Measurements from ENCODE around the gene CNKSR1.
A peak's percentile ranks its signal among the peaks of the same experiment; 100 is the strongest.

Gene CNKSR1

GRCh38 chr1:26158271-26158907, 18.9 kb upstream of the CNKSR1 start:
- Histone ChIP-seq H3K36me3 (replicated peaks; ENCODE audit: insufficient read depth, low read length) (no peaks in the 10 kb centered on the region), H3K9ac (ENCODE audit: low read length) (no peak overlapping the region), H3F3A (ENCODE audit: insufficient read depth, low read length) (no peaks in the 10 kb centered on the region), H3K4me3 (ENCODE audit: low read length) (no peak overlapping the region), H3K4me2 (ENCODE audit: low read depth, low read length) (no peak overlapping the region), H3K27me3 (replicated peaks; ENCODE audit: insufficient read depth, low read length) (peaks cover 22% of the 10 kb centered on the region), H3K4me1 (ENCODE audit: low read length) (peaks cover 5% of the 10 kb centered on the region; the same call in 1 of the 2 replicates), H3K27ac (ENCODE audit: low read length) (no peak overlapping the region), H2AFZ (ENCODE audit: low read length) (no peak overlapping the region), H3K79me2 (ENCODE audit: low read length) (no peaks in the 10 kb centered on the region), H3K9me2 (replicated peaks; ENCODE audit: insufficient read depth, low read length) (no peaks in the 10 kb centered on the region), H4K20me1 (ENCODE audit: insufficient read depth, low read length) (no peaks in the 10 kb centered on the region), H3K9me3 (replicated peaks; ENCODE audit: insufficient read depth, low read length) (no peaks in the 10 kb centered on the region)
- no peak for DNase-seq
- TF ChIP-seq EZH2phosphoT487 (IDR thresholded peaks at IDR 0.05; ENCODE audit: low read length) (no peak), EZH2 (optimal IDR thresholded peaks at IDR 0.05; ENCODE audit: low read depth, low read length) (no peak), CTCF (IDR thresholded peaks at IDR 0.05; ENCODE audit: low read length) (no peak)

GRCh38 chr1:26158908-26159742, 18.2 kb upstream of the CNKSR1 start, which contains the start of gene FAM110D:
FAM110D (plus strand) TSS chr1:26159079; CDS start chr1:26161292, 2,213 bp downstream.
- no peak for TF ChIP-seq EZH2 (optimal IDR thresholded peaks at IDR 0.05; ENCODE audit: low read depth, low read length)
- TF ChIP-seq EZH2phosphoT487 (IDR thresholded peaks at IDR 0.05; ENCODE audit: low read length), result no peak
- H3K9me3 ChIP-seq (replicated peaks; ENCODE audit: insufficient read depth, low read length), result no peaks in the 10 kb centered on the region
- H3K9me2 ChIP-seq (replicated peaks; ENCODE audit: insufficient read depth, low read length), result no peaks in the 10 kb centered on the region
- H3K4me2 ChIP-seq (ENCODE audit: low read depth, low read length), result no peak within 1 kb of the TSS
- H3K9ac ChIP-seq (ENCODE audit: low read length), result no peak within 1 kb of the TSS
- H3K4me1 ChIP-seq (ENCODE audit: low read length), result peaks cover 5% of the 10 kb centered on the region; the same call in 1 of the 2 replicates
- no peak within 1 kb of the TSS for H2AFZ ChIP-seq (ENCODE audit: low read length)
- no peak within 1 kb of the TSS for H3K4me3 ChIP-seq (ENCODE audit: low read length)
- no peak for DNase-seq
- H3F3A ChIP-seq (ENCODE audit: insufficient read depth, low read length), result no peaks in the 10 kb centered on the region
- H3K79me2 ChIP-seq (ENCODE audit: low read length), result no peaks in the 10 kb centered on the region
- H3K36me3 ChIP-seq (replicated peaks; ENCODE audit: insufficient read depth, low read length), result no peaks in the 10 kb centered on the region
- no peaks in the 10 kb centered on the region for H4K20me1 ChIP-seq (ENCODE audit: insufficient read depth, low read length)
- H3K27me3 ChIP-seq (replicated peaks; ENCODE audit: insufficient read depth, low read length), result peaks cover 27% of the 10 kb centered on the region
- H3K27ac ChIP-seq (ENCODE audit: low read length), result no peak within 1 kb of the TSS

- Histone ChIP-seq H3K9me2 (replicated peaks; ENCODE audit: insufficient read depth, low read length) (no peaks in the 10 kb centered on the region), H4K20me1 (ENCODE audit: insufficient read depth, low read length) (no peaks in the 10 kb centered on the region), H2AFZ (ENCODE audit: low read length) (no peak overlapping the region), H3K9me3 (replicated peaks; ENCODE audit: insufficient read depth, low read length) (no peaks in the 10 kb centered on the region), H3K4me3 (ENCODE audit: low read length) (no peak overlapping the region), H3F3A (ENCODE audit: insufficient read depth, low read length) (no peaks in the 10 kb centered on the region), H3K79me2 (ENCODE audit: low read length) (no peaks in the 10 kb centered on the region), H3K4me1 (ENCODE audit: low read length) (peaks cover 5% of the 10 kb centered on the region; the same call in 1 of the 2 replicates), H3K27ac (ENCODE audit: low read length) (no peak overlapping the region), H3K4me2 (ENCODE audit: low read depth, low read length) (no peak overlapping the region), H3K27me3 (replicated peaks; ENCODE audit: insufficient read depth, low read length) (peaks cover 27% of the 10 kb centered on the region), H3K9ac (ENCODE audit: low read length) (no peak overlapping the region), H3K36me3 (replicated peaks; ENCODE audit: insufficient read depth, low read length) (no peaks in the 10 kb centered on the region)
- DNase-seq, result no peak
- TF ChIP-seq EZH2 (optimal IDR thresholded peaks at IDR 0.05; ENCODE audit: low read depth, low read length), result no peak
These were observed 17.6 kb upstream of the CNKSR1 start for GRCh38 chr1:26159743-26160039.

- Histone ChIP-seq H3K36me3 (replicated peaks; ENCODE audit: insufficient read depth, low read length) (no peaks in the 10 kb centered on the region), H3K9me3 (replicated peaks; ENCODE audit: insufficient read depth, low read length) (no peaks in the 10 kb centered on the region), H3K27ac (ENCODE audit: low read length) (no peak overlapping the region), H3K27me3 (replicated peaks; ENCODE audit: insufficient read depth, low read length) (peaks cover 27% of the 10 kb centered on the region), H4K20me1 (ENCODE audit: insufficient read depth, low read length) (no peaks in the 10 kb centered on the region), H3K79me2 (ENCODE audit: low read length) (no peaks in the 10 kb centered on the region), H3F3A (ENCODE audit: insufficient read depth, low read length) (no peaks in the 10 kb centered on the region), H3K9ac (ENCODE audit: low read length) (no peak overlapping the region), H3K9me2 (replicated peaks; ENCODE audit: insufficient read depth, low read length) (no peaks in the 10 kb centered on the region), H3K4me2 (ENCODE audit: low read depth, low read length) (peak overlapping the region; percentile 84), H3K4me3 (ENCODE audit: low read length) (peak overlapping the region; percentile 52; the same call in 1 of the 2 replicates), H3K4me1 (ENCODE audit: low read length) (peaks cover 5% of the 10 kb centered on the region; the same call in 1 of the 2 replicates), H2AFZ (ENCODE audit: low read length) (peak overlapping the region; percentile 54)
- TF ChIP-seq EZH2phosphoT487 (IDR thresholded peaks at IDR 0.05; ENCODE audit: low read length) (no peak), EZH2 (optimal IDR thresholded peaks at IDR 0.05; ENCODE audit: low read depth, low read length) (no peak), CTCF (IDR thresholded peaks at IDR 0.05; ENCODE audit: low read length) (no peak)
- no peak for DNase-seq
These were observed 16.5 kb upstream of the CNKSR1 start for GRCh38 chr1:26160527-26161414.
